Measurements from ENCODE around the gene PRKCE. TPM values are rescaled to one million over a fixed set of nuclear protein-coding genes. Genes with fewer than 3 reads are reported as not detected.

The PRKCE gene
- total RNA-seq, 1 donor from 2014 or later: 2.4 TPM

- DNase-seq (ENCODE audit: low read depth): no peak
Measured at GRCh38 chr2:46008091-46008870, 356.8 kb downstream of the PRKCE start.

GRCh38 chr2:46009315-46009714, 357.8 kb downstream of the PRKCE start:
- no peak for DNase-seq (ENCODE audit: low read depth)

GRCh38 chr2:46009772-46010171, 358.3 kb downstream of the PRKCE start:
- DNase-seq (ENCODE audit: low read depth): no peak

GRCh38 chr2:46010223-46010924, 358.9 kb downstream of the PRKCE start:
- DNase-seq (ENCODE audit: low read depth): no peak

- DNase-seq (ENCODE audit: low read depth): peak; percentile 62
Measured at GRCh38 chr2:46010925-46011490, 359.5 kb downstream of the PRKCE start.

- DNase-seq (ENCODE audit: low read depth): no peak
Measured at GRCh38 chr2:46012618-46013240, 361.3 kb downstream of the PRKCE start.

- DNase-seq (ENCODE audit: low read depth): no peak
Measured at GRCh38 chr2:46013726-46014125, 362.3 kb downstream of the PRKCE start.

- DNase-seq (ENCODE audit: low read depth): peak; percentile 54
Measured at GRCh38 chr2:46014911-46015654, 363.6 kb downstream of the PRKCE start.

GRCh38 chr2:46015671-46016070, 364.2 kb downstream of the PRKCE start:
- no peak for DNase-seq (ENCODE audit: low read depth)

GRCh38 chr2:46016091-46016490, 364.6 kb downstream of the PRKCE start:
- no peak for DNase-seq (ENCODE audit: low read depth)

GRCh38 chr2:46018773-46019591, 367.5 kb downstream of the PRKCE start:
- DNase-seq (ENCODE audit: low read depth): no peak

- no peak for DNase-seq (ENCODE audit: low read depth)
Measured at GRCh38 chr2:46020416-46020815, 368.9 kb downstream of the PRKCE start.

GRCh38 chr2:46023165-46023854, 371.8 kb downstream of the PRKCE start:
- no peak for DNase-seq (ENCODE audit: low read depth)

GRCh38 chr2:46024146-46024779, 372.8 kb downstream of the PRKCE start:
- no peak for DNase-seq (ENCODE audit: low read depth)

- no peak for DNase-seq (ENCODE audit: low read depth)
Measured at GRCh38 chr2:46025081-46025480, 373.6 kb downstream of the PRKCE start.

- DNase-seq (ENCODE audit: low read depth): no peak
Measured at GRCh38 chr2:46025676-46026075, 374.2 kb downstream of the PRKCE start.

GRCh38 chr2:46026431-46026830, 375.0 kb downstream of the PRKCE start:
- no peak for DNase-seq (ENCODE audit: low read depth)

- no peak for DNase-seq (ENCODE audit: low read depth)
Measured at GRCh38 chr2:46029332-46029811, 377.9 kb downstream of the PRKCE start.

GRCh38 chr2:46030330-46030729, 378.9 kb downstream of the PRKCE start:
- DNase-seq (ENCODE audit: low read depth): no peak
